GM12801 (cell line): ENCODE data around the gene MKRN2.

Experiments
- CTCF ChIP-seq: IDR thresholded peaks from one replicate; pipeline ENCODE4 v1.5.1; 2011; ENCODE audit warnings: control low read depth; ENCODE audit not compliant: insufficient read length; ENCODE audit errors: extremely low read depth

The MKRN2 gene

GRCh38 chr3:12632523-12632922 is 75.6 kb downstream of the MKRN2 start:
- no peak for TF ChIP-seq CTCF

- TF ChIP-seq CTCF = no peak
These were observed 76.2 kb downstream of the MKRN2 start for GRCh38 chr3:12633108-12633507.
